Measurements from ENCODE around the gene NFYC. TPM values are rescaled to one million over a fixed set of nuclear protein-coding genes. Genes with fewer than 3 reads are reported as not detected.

Gene NFYC
- total RNA-seq, 2 experiments from 2014 or later, result 78.7 to 84.1 TPM

GRCh38 chr1:40794048-40794447 lies 102.5 kb downstream of the NFYC start:
- H3K4me3 Mint-ChIP-seq, result no peak overlapping the region
- no peaks in the 10 kb centered on the region for H3K9me3 Mint-ChIP-seq
- POLR2A ChIA-PET, result no interaction called here
- H3K27ac Mint-ChIP-seq, result no peak overlapping the region
- no peak for DNase-seq
- H3K4me1 Mint-ChIP-seq, result peaks cover 23% of the 10 kb centered on the region
- peaks cover 4% of the 10 kb centered on the region for H3K27me3 Mint-ChIP-seq
- CTCF ChIA-PET, result interaction anchor here (1.4 to 1.8 kb wide), 2 partner anchors 19 to 55 kb away, joined by 4 read pairs; no protein-coding TSS in a partner anchor
- no peaks in the 10 kb centered on the region for H3K36me3 Mint-ChIP-seq (ENCODE audit: low read depth)

- peaks cover 23% of the 10 kb centered on the region for H3K4me1 Mint-ChIP-seq
- H3K27ac Mint-ChIP-seq, result no peak overlapping the region
- ChIA-PET POLR2A (interaction anchor here (1.1 to 1.6 kb wide), 2 partner anchors 104 to 184 kb away, joined by 4 to 6 read pairs; partner anchors contain the start of genes CTPS1 and NFYC), CTCF (interaction anchor here (0.7 to 3.7 kb wide), 6 partner anchors 10 to 154 kb away, joined by 3 to 23 read pairs (median 4); no protein-coding TSS in a partner anchor)
- DNase-seq, result no peak
- H3K36me3 Mint-ChIP-seq (ENCODE audit: low read depth), result no peaks in the 10 kb centered on the region
- H3K4me3 Mint-ChIP-seq, result no peak overlapping the region
- H3K9me3 Mint-ChIP-seq, result no peaks in the 10 kb centered on the region
- H3K27me3 Mint-ChIP-seq, result peaks cover 4% of the 10 kb centered on the region
Observed at GRCh38 chr1:40794974-40795715, 103.6 kb downstream of the NFYC start.

GRCh38 chr1:40795811-40796586 lies 104.5 kb downstream of the NFYC start:
- no peaks in the 10 kb centered on the region for H3K36me3 Mint-ChIP-seq (ENCODE audit: low read depth)
- no peak overlapping the region for H3K4me3 Mint-ChIP-seq
- ChIA-PET POLR2A (interaction anchor here (1.1 to 1.7 kb wide), 4 partner anchors 14 to 183 kb away, joined by 4 to 6 read pairs (median 4); partner anchors contain the start of genes CITED4, CTPS1 and NFYC), CTCF (interaction anchor here (0.7 to 3.7 kb wide), 4 partner anchors 10 to 153 kb away, joined by 4 to 23 read pairs (median 5); no protein-coding TSS in a partner anchor)
- H3K27ac Mint-ChIP-seq, result peak overlapping the region; percentile 22
- peaks cover 4% of the 10 kb centered on the region for H3K27me3 Mint-ChIP-seq
- DNase-seq, result no peak
- H3K9me3 Mint-ChIP-seq, result no peaks in the 10 kb centered on the region
- peaks cover 26% of the 10 kb centered on the region for H3K4me1 Mint-ChIP-seq

GRCh38 chr1:40796939-40797667 lies 105.6 kb downstream of the NFYC start:
- H3K9me3 Mint-ChIP-seq, result no peaks in the 10 kb centered on the region
- H3K27ac Mint-ChIP-seq, result no peak overlapping the region
- DNase-seq, result no peak
- H3K4me1 Mint-ChIP-seq, result peaks cover 36% of the 10 kb centered on the region
- no peak overlapping the region for H3K4me3 Mint-ChIP-seq
- ChIA-PET CTCF (interaction anchor here (1.2 to 3.7 kb wide), 3 partner anchors 8 to 156 kb away, joined by 4 to 23 read pairs (median 5); no protein-coding TSS in a partner anchor), POLR2A (interaction anchor here (0.9 to 1.7 kb wide), 6 partner anchors 13 to 106 kb away, joined by 3 to 5 read pairs (median 4); partner anchors contain the start of genes CITED4 and NFYC)
- H3K36me3 Mint-ChIP-seq (ENCODE audit: low read depth), result no peaks in the 10 kb centered on the region
- H3K27me3 Mint-ChIP-seq, result peaks cover 4% of the 10 kb centered on the region

- peaks cover 38% of the 10 kb centered on the region for H3K4me1 Mint-ChIP-seq
- ChIA-PET CTCF (interaction anchor here (0.6 to 3.7 kb wide), 4 partner anchors 9 to 155 kb away, joined by 3 to 23 read pairs (median 4); no protein-coding TSS in a partner anchor), POLR2A (interaction anchor here (0.9 to 1.4 kb wide), 4 partner anchors 20 to 106 kb away, joined by 3 to 4 read pairs (median 4); partner anchors contain the start of gene NFYC)
- no peaks in the 10 kb centered on the region for H3K9me3 Mint-ChIP-seq
- DNase-seq, result no peak
- no peaks in the 10 kb centered on the region for H3K36me3 Mint-ChIP-seq (ENCODE audit: low read depth)
- peaks cover 4% of the 10 kb centered on the region for H3K27me3 Mint-ChIP-seq
- H3K4me3 Mint-ChIP-seq, result no peak overlapping the region
- no peak overlapping the region for H3K27ac Mint-ChIP-seq
Observed at GRCh38 chr1:40797668-40798010, 106.1 kb downstream of the NFYC start.

GRCh38 chr1:40798366-40799281 lies 107.1 kb downstream of the NFYC start:
- Mint-ChIP-seq H3K4me3 (no peak overlapping the region), H3K4me1 (peaks cover 41% of the 10 kb centered on the region), H3K9me3 (no peaks in the 10 kb centered on the region), H3K27ac (no peak overlapping the region), H3K36me3 (ENCODE audit: low read depth) (no peaks in the 10 kb centered on the region), H3K27me3 (no peaks in the 10 kb centered on the region)
- ChIA-PET CTCF (interaction anchor here (0.6 to 3.7 kb wide), 3 partner anchors 10 to 129 kb away, joined by 3 to 23 read pairs (median 4); no protein-coding TSS in a partner anchor), POLR2A (interaction anchor here (0.6 to 1.4 kb wide), 5 partner anchors 20 to 125 kb away, joined by 3 to 4 read pairs (median 3); partner anchors contain the start of gene NFYC)
- no peak for DNase-seq

GRCh38 chr1:40799351-40799867 lies 107.9 kb downstream of the NFYC start:
- no peaks in the 10 kb centered on the region for H3K9me3 Mint-ChIP-seq
- ChIA-PET CTCF (interaction anchor here (0.6 kb wide), 1 partner anchor 142 kb away, joined by 3 read pairs; no protein-coding TSS in a partner anchor), POLR2A (no interaction called here)
- no peaks in the 10 kb centered on the region for H3K27me3 Mint-ChIP-seq
- H3K27ac Mint-ChIP-seq, result no peak overlapping the region
- no peaks in the 10 kb centered on the region for H3K36me3 Mint-ChIP-seq (ENCODE audit: low read depth)
- no peak for DNase-seq
- no peak overlapping the region for H3K4me3 Mint-ChIP-seq
- peaks cover 41% of the 10 kb centered on the region for H3K4me1 Mint-ChIP-seq

- DNase-seq, result no peak
- H3K36me3 Mint-ChIP-seq (ENCODE audit: low read depth), result no peaks in the 10 kb centered on the region
- ChIA-PET POLR2A (interaction anchor here (0.7 kb wide), 1 partner anchor 178 kb away, joined by 3 read pairs; the partner anchor contains the start of gene CTPS1), CTCF (no interaction called here)
- no peaks in the 10 kb centered on the region for H3K27me3 Mint-ChIP-seq
- no peak overlapping the region for H3K27ac Mint-ChIP-seq
- peak overlapping the region; percentile 52 for H3K4me3 Mint-ChIP-seq
- peaks cover 28% of the 10 kb centered on the region for H3K4me1 Mint-ChIP-seq
- no peaks in the 10 kb centered on the region for H3K9me3 Mint-ChIP-seq
Observed at GRCh38 chr1:40801742-40802077, 110.2 kb downstream of the NFYC start.

GRCh38 chr1:40802078-40802741 lies 110.7 kb downstream of the NFYC start:
- H3K9me3 Mint-ChIP-seq, result no peaks in the 10 kb centered on the region
- peak overlapping the region; percentile 63 for H3K4me3 Mint-ChIP-seq
- POLR2A ChIA-PET, result interaction anchor here (1.1 to 1.3 kb wide), 2 partner anchors 10 to 15 kb away, joined by 3 read pairs; no protein-coding TSS in a partner anchor
- CTCF ChIA-PET, result no interaction called here
- DNase-seq, result peak; percentile 89
- H3K36me3 Mint-ChIP-seq (ENCODE audit: low read depth), result no peaks in the 10 kb centered on the region
- no peaks in the 10 kb centered on the region for H3K27me3 Mint-ChIP-seq
- H3K27ac Mint-ChIP-seq, result no peak overlapping the region
- peaks cover 24% of the 10 kb centered on the region for H3K4me1 Mint-ChIP-seq

GRCh38 chr1:40802742-40803113 lies 111.2 kb downstream of the NFYC start:
- H3K4me3 Mint-ChIP-seq, result peak overlapping the region; percentile 63
- no peak overlapping the region for H3K27ac Mint-ChIP-seq
- ChIA-PET POLR2A (interaction anchor here (1.1 to 1.4 kb wide), 3 partner anchors 9 to 73 kb away, joined by 3 read pairs; no protein-coding TSS in a partner anchor), CTCF (no interaction called here)
- peaks cover 19% of the 10 kb centered on the region for H3K4me1 Mint-ChIP-seq
- DNase-seq, result no peak
- no peaks in the 10 kb centered on the region for H3K36me3 Mint-ChIP-seq (ENCODE audit: low read depth)
- H3K27me3 Mint-ChIP-seq, result no peaks in the 10 kb centered on the region
- H3K9me3 Mint-ChIP-seq, result no peaks in the 10 kb centered on the region

- Mint-ChIP-seq H3K27me3 (no peaks in the 10 kb centered on the region), H3K27ac (no peak overlapping the region)
Observed at GRCh38 chr1:40803447-40803846, 111.9 kb downstream of the NFYC start.

More at GRCh38 chr1:40803447-40803846, 111.9 kb downstream of the NFYC start:
- no peaks in the 10 kb centered on the region for H3K9me3 Mint-ChIP-seq
- H3K4me3 Mint-ChIP-seq, result no peak overlapping the region
- CTCF ChIA-PET, result no interaction called here
- H3K36me3 Mint-ChIP-seq (ENCODE audit: low read depth), result no peaks in the 10 kb centered on the region
- DNase-seq, result no peak
- H3K4me1 Mint-ChIP-seq, result peaks cover 18% of the 10 kb centered on the region
- POLR2A ChIA-PET, result interaction anchor here (1.1 to 1.4 kb wide), 3 partner anchors 8 to 73 kb away, joined by 3 read pairs; no protein-coding TSS in a partner anchor

All from activated CD4-positive, alpha-beta memory T cell treated with anti-CD3 and anti-CD28 coated beads, Interleukin-2, amount 10 ng/mL, durations not matched to agents 7 days and 5 days (primary cell).